HL-60 (cell line): Measurements from ENCODE around the gene AKR1C4.

ENCODE experiments used
- DNase-seq, 2 experiments: peaks; one replicate each; pipeline ENCODE4 v3.0.0-alpha.2; 2010 to 2020; ENCODE audit warnings: low read depth in 1 of 2, low spot score in 1 of 2
- H3K27ac ChIP-seq: fragments of 250-450 bp; sonication (Bioruptor Pico); replicated peaks from 2 replicates; pipeline ENCODE4 v1.5.1; 2020; ENCODE audit warnings: mild to moderate bottlenecking, moderate library complexity
- H3K27me3 ChIP-seq: fragments of 250-450 bp; sonication (Bioruptor Pico); 2 replicates; pipeline ENCODE4 v1.5.1; 2021; ENCODE audit warnings: mild to moderate bottlenecking, moderate library complexity; ENCODE audit not compliant: insufficient read depth, poor library complexity, severe bottlenecking
- H3K4me3 ChIP-seq: replicated peaks from 2 replicates; pipeline ENCODE4 v1.5.1; 2011; ENCODE audit warnings: mild to moderate bottlenecking, control low read depth, low read length; ENCODE audit not compliant: insufficient read depth
- GABPA ChIP-seq: IDR thresholded peaks from 2 replicates; pipeline ENCODE4 v1.6.1; 2012; ENCODE audit warnings: low read depth
- POLR2AphosphoS5 ChIP-seq: IDR thresholded peaks from 2 replicates; pipeline ENCODE4 v1.6.1; 2012; ENCODE audit warnings: low read depth
- SPI1 ChIP-seq: IDR thresholded peaks from 2 replicates; pipeline ENCODE4 v1.6.1; 2012; ENCODE audit warnings: low read depth, mild to moderate bottlenecking, borderline replicate concordance
- TF ChIP-seq, protein P1 (sequence below): IDR thresholded peaks from 2 replicates; pipeline ENCODE4 v1.6.1; 2012; ENCODE audit warnings: low read depth; ENCODE audit not compliant: insufficient replicate concordance
- TF ChIP-seq, protein P2 (sequence below): IDR thresholded peaks from one replicate; pipeline ENCODE4 v1.5.1; 2011; ENCODE audit warnings: low read length, control low read depth, inconsistent platforms; ENCODE audit not compliant: insufficient read depth

Gene AKR1C4

GRCh38 chr10:5157501-5157900 lies 39.1 kb upstream of the AKR1C4 start:
- TF ChIP-seq POLR2AphosphoS5 (no peak), SPI1 (no peak), GABPA (no peak)
- TF ChIP-seq, protein P1, sequence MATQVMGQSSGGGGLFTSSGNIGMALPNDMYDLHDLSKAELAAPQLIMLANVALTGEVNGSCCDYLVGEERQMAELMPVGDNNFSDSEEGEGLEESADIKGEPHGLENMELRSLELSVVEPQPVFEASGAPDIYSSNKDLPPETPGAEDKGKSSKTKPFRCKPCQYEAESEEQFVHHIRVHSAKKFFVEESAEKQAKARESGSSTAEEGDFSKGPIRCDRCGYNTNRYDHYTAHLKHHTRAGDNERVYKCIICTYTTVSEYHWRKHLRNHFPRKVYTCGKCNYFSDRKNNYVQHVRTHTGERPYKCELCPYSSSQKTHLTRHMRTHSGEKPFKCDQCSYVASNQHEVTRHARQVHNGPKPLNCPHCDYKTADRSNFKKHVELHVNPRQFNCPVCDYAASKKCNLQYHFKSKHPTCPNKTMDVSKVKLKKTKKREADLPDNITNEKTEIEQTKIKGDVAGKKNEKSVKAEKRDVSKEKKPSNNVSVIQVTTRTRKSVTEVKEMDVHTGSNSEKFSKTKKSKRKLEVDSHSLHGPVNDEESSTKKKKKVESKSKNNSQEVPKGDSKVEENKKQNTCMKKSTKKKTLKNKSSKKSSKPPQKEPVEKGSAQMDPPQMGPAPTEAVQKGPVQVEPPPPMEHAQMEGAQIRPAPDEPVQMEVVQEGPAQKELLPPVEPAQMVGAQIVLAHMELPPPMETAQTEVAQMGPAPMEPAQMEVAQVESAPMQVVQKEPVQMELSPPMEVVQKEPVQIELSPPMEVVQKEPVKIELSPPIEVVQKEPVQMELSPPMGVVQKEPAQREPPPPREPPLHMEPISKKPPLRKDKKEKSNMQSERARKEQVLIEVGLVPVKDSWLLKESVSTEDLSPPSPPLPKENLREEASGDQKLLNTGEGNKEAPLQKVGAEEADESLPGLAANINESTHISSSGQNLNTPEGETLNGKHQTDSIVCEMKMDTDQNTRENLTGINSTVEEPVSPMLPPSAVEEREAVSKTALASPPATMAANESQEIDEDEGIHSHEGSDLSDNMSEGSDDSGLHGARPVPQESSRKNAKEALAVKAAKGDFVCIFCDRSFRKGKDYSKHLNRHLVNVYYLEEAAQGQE, result no peak
- TF ChIP-seq, protein P2, sequence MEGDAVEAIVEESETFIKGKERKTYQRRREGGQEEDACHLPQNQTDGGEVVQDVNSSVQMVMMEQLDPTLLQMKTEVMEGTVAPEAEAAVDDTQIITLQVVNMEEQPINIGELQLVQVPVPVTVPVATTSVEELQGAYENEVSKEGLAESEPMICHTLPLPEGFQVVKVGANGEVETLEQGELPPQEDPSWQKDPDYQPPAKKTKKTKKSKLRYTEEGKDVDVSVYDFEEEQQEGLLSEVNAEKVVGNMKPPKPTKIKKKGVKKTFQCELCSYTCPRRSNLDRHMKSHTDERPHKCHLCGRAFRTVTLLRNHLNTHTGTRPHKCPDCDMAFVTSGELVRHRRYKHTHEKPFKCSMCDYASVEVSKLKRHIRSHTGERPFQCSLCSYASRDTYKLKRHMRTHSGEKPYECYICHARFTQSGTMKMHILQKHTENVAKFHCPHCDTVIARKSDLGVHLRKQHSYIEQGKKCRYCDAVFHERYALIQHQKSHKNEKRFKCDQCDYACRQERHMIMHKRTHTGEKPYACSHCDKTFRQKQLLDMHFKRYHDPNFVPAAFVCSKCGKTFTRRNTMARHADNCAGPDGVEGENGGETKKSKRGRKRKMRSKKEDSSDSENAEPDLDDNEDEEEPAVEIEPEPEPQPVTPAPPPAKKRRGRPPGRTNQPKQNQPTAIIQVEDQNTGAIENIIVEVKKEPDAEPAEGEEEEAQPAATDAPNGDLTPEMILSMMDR, result no peak
- Histone ChIP-seq H3K4me3 (no peak overlapping the region), H3K27ac (no peak overlapping the region), H3K27me3 (no peaks in the 10 kb centered on the region)
- DNase-seq, result no peak

DNA sequence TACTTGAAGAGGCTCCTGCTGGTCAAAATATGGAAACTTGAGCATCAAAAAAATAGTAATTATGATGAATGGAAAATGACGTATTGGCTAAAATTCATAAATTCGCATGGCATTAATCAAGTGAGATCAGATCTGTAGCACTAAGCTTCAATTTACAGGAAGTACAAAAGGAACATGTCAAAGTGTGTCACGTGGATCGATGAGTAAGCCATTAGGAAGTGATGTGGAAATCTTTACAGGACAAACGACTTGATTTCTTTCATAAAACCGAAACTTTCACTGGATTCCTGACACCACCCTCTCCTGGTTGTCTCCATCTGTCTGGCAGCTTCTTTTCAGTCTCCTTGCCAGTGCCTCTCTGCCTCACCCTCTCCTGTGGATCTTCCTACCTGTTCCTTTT lies 37.5 kb upstream of the AKR1C4 start:
- Histone ChIP-seq H3K4me3 (no peak overlapping the region), H3K27ac (no peak overlapping the region), H3K27me3 (no peaks in the 10 kb centered on the region)
- DNase-seq, result peak in 1 of 2 experiments; percentile 21
- TF ChIP-seq SPI1 (no peak), GABPA (no peak), POLR2AphosphoS5 (no peak)
- TF ChIP-seq, protein P1, result no peak
- TF ChIP-seq, protein P2, result no peak

GRCh38 chr10:5163487-5163886 lies 33.1 kb upstream of the AKR1C4 start:
- no peak for TF ChIP-seq SPI1
- TF ChIP-seq GABPA, result no peak
- no peak for TF ChIP-seq POLR2AphosphoS5

GRCh38 chr10:5165738-5166137 lies 30.9 kb upstream of the AKR1C4 start:
- Histone ChIP-seq H3K4me3 (no peak overlapping the region), H3K27me3 (no peaks in the 10 kb centered on the region), H3K27ac (no peak overlapping the region)
- TF ChIP-seq, protein P1, result no peak
- TF ChIP-seq, protein P2, result no peak
- TF ChIP-seq SPI1 (no peak), GABPA (no peak), POLR2AphosphoS5 (no peak)
- DNase-seq, result no peak

More at GRCh38 chr10:5163487-5163886, 33.1 kb upstream of the AKR1C4 start:
- no peak for DNase-seq
- Histone ChIP-seq H3K4me3 (no peak overlapping the region), H3K27me3 (no peaks in the 10 kb centered on the region), H3K27ac (no peak overlapping the region)
